HG02852 (cell line): ENCODE data around the gene PLBD2.
"Not testable (repeated sequence)": the region's sequence is repeated elsewhere in the genome, so short reads cannot be mapped to it uniquely, and the experiment has no call there.

ENCODE experiments used
- ATAC-seq: cut with Tn5 transposase; IDR thresholded peaks from one replicate; pipeline ENCODE4 v1.9.1; 2021; ENCODE audit warnings: mild to moderate bottlenecking, moderate library complexity; ENCODE audit not compliant: unreplicated experiment

Gene PLBD2

GRCh38 chr12:113333877-113334785, 24.3 kb upstream of the PLBD2 start:
- peak; percentile 14 for ATAC-seq

- ATAC-seq, result peak; percentile 94
These were observed 23.4 kb upstream of the PLBD2 start, which contains the start of gene SLC8B1 for GRCh38 chr12:113334786-113335539. SLC8B1 (minus strand) TSS chr12:113335109; CDS start chr12:113332878, 2,231 bp downstream.

DNA sequence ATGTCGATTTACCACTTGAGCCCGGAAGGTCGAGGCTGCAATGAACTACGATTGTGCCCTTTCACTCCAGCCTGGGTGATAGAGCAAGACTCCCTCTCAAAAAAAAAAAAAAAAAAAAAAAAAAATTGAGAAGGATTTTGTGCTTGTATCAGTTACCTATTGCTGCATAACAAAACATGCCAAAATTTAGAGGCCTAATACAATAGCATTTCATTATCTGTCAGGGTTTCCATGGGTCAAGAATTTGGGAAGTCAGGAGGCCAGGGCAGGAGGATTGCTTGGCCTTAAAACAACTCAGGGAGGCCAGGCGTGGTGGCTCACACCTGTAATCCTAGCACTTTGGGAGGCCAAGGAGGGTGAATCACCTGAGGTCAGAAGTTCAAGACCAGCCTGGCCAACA, 18.8 kb upstream of the PLBD2 start:
- ATAC-seq, result no peak

- ATAC-seq, result no peak
These were observed 18.3 kb upstream of the PLBD2 start for GRCh38 chr12:113340061-113340460.

DNA sequence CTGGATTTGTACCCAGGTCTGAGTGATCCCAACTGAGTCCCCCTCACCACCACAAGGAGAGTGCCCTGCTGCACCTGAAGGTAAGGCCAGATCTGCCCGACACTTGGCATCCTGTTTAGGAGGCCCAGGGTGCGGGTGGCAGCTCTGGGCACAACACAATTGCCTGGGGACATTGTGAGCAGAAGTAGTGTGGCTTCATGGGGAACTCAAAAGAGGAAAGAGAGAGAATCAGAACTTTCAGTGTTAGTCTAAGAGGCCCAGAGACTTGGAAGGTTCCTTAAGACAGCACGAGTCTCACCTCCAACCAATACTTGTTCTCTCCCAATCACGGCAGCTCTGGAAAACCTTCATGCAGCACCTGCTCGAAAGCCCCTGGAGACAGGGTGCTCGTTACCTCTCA, 16.9 kb upstream of the PLBD2 start:
- no peak for ATAC-seq

- no peak for ATAC-seq
These were observed 13.1 kb upstream of the PLBD2 start for GRCh38 chr12:113345318-113345717.

DNA sequence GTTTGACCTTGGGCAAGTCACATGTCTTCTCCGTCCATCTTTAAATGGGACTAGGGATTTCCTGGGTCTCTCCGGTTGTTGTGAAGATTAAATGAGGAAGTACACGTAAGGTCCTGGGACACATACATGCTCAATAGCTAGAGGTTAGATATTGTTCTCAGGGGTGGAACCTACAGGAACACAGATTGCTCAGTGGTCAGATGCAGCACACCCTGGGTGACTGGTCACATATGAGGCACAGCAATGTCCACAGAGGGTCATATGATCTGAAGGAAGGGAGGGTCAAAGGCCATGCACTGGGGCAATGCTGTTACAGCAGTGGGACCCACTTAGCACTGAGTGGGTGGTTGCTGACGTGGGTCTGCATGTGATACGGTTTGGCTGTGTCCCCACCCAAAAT, 12.0 kb upstream of the PLBD2 start:
- no peak for ATAC-seq

DNA sequence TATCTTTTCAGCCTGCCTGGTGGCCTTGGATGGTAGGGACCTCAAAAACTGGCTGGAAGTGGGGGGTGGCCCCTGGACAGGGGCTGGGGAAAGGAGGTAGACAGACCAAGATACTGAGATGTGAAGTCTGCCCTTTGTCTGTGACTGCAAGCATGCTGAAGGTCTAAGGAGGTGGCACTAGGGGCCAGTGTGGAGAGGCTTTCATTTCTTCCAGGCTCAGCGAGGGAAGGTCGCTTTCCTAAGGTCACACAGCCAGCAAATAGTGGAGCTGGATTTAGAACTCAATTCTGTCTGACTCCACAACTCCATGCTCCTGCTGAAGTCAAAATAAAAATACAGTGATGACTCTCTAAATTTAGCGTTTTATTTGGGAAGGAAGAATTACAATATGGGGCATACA, 11.3 kb upstream of the PLBD2 start:
- ATAC-seq, result no peak

DNA sequence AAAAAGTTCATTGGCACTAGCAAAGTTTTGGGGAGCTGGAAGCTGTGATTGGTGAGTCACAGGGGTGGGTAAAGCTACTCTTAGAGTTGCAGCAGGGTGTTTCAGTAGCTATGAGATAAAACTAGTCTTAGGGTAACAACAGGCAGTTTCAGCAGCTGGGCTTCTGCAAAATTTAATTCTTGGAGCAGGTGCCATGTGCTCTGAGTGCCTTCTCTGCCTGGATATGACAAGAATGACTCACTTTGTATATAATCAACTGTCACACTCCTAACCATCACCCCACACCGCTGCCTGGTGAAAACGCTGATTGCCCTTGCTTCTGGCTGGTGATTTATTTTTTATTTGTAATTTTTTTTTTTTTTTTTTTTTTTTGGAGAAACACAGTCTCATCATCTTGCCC, 10.5 kb upstream of the PLBD2 start:
- ATAC-seq, result no peak

DNA sequence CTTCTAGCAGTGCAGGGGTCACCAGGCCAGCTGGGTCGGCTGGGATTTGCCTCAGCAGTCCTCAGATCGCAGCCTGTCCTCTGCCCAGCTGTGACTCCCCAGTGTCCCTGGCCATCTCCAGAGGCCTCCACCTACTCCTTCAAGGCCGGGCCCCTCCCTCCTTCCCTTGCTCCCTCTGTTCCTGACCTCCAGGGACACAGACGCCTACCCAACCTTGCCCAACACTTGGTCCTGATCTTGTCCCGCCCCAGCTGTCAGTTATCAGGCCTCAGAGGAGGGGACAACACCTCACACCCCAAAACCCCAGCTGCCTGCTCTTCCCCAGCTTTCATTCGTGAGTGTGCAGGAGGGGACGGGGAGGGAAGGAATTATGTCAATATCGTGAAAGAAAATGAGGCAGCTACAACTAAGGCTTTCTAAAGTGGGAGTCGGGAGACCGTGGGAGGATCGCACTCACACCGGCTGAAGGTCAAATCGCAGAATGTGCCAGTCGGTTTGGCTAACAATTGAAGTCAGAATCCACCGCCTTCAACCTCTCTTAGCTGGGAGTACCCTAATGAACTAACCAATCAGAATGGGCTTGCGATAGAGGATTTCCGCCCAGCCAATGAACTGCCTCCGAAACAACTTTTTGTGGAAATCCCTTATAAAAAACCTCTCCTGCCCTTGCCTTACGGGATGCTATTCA, 9.4 kb upstream of the PLBD2 start:
- ATAC-seq, result no peak

- ATAC-seq, result no peak
These were observed 7.3 kb upstream of the PLBD2 start for GRCh38 chr12:113351089-113351488.

DNA sequence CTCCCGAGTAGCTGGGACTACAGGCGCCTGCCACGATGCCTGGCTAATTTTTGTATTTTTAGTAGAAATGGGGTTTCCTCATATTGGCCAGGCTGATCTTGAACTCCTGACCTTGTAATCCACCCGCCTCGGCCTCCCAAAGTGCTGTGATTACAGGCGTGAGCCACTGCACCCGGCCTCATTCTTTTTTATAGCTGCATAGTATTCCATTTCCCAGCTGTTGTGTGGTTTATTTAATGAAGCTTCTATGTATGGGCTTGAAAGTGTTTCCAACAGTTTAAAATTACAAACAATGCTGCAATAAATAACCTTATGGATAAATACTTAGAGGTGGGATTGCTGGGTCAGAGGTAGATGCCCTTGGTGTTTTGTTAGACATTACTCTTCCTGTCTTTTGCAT, 4.2 kb upstream of the PLBD2 start:
- ATAC-seq, result not testable (repeated sequence)

- ATAC-seq, result peak; percentile 6
These were observed 949 bp downstream of the PLBD2 start for GRCh38 chr12:113359133-113359938.

DNA sequence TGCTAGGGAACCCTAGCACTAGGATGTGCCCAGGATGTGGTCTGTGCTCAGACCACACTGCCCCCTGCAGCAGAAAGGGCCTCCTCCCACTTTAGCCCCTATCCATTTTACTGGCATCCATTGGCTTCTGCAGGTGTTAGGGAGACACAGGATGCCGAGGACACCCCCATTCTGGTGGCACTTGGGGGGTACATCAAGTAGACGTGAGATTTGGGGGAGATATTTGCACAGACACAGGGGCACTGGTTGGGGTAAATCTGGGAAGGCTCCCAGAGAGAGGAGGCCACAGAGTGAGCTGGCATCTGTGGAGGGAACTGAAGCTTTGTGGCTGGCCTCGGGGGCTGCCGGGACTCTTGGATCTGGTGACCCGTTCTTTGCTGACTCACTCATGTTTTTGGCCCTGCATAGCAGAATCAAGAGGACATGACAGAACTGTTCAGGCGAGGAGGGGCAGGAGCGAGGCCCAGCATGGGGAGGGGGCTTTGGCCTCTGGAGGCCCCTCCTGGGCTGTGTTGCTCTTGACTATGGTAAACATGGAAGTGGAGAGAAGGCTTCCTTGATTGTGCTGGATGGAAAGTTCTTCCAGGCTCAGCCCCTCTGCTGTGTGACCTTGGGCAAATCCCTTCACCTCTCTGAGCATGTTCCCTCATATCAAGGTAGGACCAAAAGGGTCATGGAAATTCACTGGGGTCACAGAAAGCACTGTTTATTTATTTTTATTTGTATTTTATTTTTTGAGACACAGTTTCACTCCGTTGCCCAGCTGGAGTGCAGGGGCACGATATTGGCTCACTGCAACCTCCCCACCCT, 1.8 kb downstream of the PLBD2 start:
- ATAC-seq, result no peak

GRCh38 chr12:113361574-113362370, 3.4 kb downstream of the PLBD2 start:
- ATAC-seq, result no peak

DNA sequence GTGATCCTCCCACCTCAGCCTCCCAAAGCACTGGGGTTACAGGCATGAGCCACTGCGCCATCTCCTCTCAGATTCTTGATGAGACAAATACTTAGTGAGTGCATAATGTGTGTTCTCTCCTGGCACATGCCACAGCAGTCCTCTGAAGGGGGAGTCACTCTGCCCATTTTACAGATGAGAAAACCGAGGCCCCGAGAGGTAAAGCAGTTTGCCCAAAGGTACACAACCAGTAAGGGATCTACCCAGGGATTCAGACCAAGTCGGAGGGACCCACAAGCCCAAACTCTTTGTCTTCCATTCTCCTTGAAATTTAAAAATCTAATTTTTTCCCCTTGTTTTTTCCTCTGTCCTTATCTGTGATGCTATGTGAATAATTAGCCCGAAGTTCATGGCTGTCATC, 6.3 kb downstream of the PLBD2 start:
- no peak for ATAC-seq

DNA sequence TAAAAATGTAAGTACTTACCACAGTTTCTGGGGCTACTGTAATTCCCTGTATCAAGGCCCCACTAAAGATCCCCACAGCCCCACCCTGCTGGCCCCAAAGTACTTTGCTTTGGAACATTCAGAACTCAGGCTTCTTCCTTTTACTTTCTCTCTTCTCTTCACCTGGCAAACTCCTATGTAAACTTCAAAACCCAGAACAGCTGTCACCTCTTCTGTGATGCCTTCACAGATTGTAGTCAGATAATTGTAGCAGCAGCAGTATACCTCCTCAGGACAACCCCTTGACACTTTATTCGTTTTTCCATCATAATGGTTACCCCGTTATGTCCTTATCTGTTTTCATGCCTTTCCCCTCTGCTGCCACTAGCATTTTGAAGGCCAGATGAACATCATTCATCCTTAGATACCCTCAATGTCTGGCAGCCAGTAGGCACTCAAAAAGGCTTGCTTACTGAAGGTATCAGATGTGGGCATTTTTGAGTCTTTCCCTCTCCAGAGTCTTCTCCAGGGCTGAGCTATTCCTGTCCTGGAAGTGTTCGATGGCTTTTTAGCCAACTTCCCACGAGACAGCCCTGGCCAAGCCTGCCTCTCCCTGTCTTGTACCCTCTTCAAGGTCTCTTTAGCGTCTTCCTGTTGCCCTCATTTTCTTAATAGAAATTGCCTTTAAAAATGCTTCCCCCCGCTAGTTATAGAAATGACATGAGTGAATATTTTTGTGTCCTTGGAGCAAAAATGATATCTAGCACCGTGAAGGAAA, 7.4 kb downstream of the PLBD2 start:
- no peak for ATAC-seq

DNA sequence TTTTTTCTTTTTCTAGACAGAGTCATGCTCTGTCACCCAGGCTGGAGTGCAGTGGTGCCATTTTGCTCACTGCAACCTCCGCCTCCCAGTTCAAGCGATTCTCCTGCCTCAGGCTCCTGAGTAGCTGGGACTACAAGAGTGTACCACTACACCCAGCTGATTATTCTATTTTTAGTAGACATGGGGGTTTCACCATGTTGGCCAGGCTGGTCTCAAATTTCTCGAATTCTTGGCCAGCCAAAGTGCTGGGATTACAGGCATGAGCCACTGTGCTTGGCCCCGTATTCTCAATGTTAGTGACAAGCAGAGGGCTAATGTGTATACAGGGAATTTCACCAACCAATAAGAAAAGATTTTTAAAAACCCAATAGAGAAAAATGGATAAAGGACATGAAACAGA, 8.4 kb downstream of the PLBD2 start:
- ATAC-seq, result no peak
